Endothelial cell of umbilical vein (primary cell): ENCODE data around the gene HES7.

Source experiments
- EZH2 ChIP-seq: IDR thresholded peaks from 2 replicates; pipeline ENCODE4 v1.6.1; 2012; ENCODE audit warnings: borderline replicate concordance, low read depth, mild to moderate bottlenecking, moderate library complexity, low read length, inconsistent platforms; ENCODE audit not compliant: severe bottlenecking
- POLR2A ChIP-seq: IDR thresholded peaks from 2 replicates; pipeline ENCODE4 v1.6.1; 2012; ENCODE audit warnings: low read depth, mild to moderate bottlenecking, control low read depth, low read length
- POLR2AphosphoS5 ChIP-seq: IDR thresholded peaks from 2 replicates; pipeline ENCODE4 v1.6.1; 2012; ENCODE audit warnings: low read depth, mild to moderate bottlenecking, control low read depth, low read length, moderate library complexity; ENCODE audit not compliant: insufficient read depth
- TF ChIP-seq, protein P1 (sequence below), 2 donors: IDR thresholded peaks; 1 replicate in 1 of 2; 2 replicates in 1 of 2; pipeline ENCODE4 v1.5.1; 2011; ENCODE audit warnings: low read length in 2 of 2, mild to moderate bottlenecking in 2 of 2, moderate library complexity in 2 of 2, control low read depth in 1 of 2, inconsistent platforms in 1 of 2, low read depth in 1 of 2; ENCODE audit not compliant: insufficient read depth in 1 of 2; ENCODE audit errors: extremely low read depth in 1 of 2

DNA sequence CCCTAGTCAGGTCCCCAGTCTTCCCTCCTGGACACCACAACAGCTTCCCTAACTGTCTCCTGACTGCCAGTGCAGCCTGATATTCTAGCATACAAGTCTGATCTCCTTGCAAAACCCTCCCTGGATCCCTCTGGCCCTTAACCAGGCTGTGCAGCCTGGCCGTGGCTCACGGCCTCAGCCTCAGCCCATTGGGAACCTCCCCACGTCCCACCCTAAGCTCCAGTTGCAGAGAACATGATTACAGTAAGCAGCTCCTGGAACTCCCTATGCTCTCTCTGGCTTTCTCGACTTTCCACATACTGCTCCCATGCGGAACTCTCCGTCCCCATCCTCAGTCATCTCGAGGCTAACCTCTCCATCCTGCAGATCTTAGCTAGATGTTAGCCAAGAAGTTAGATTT, 49.4 kb downstream of the HES7 start:
- TF ChIP-seq, protein P1, sequence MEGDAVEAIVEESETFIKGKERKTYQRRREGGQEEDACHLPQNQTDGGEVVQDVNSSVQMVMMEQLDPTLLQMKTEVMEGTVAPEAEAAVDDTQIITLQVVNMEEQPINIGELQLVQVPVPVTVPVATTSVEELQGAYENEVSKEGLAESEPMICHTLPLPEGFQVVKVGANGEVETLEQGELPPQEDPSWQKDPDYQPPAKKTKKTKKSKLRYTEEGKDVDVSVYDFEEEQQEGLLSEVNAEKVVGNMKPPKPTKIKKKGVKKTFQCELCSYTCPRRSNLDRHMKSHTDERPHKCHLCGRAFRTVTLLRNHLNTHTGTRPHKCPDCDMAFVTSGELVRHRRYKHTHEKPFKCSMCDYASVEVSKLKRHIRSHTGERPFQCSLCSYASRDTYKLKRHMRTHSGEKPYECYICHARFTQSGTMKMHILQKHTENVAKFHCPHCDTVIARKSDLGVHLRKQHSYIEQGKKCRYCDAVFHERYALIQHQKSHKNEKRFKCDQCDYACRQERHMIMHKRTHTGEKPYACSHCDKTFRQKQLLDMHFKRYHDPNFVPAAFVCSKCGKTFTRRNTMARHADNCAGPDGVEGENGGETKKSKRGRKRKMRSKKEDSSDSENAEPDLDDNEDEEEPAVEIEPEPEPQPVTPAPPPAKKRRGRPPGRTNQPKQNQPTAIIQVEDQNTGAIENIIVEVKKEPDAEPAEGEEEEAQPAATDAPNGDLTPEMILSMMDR (IDR thresholded peaks at IDR 0.05; ENCODE audit: extremely low read depth in 1 of 2, insufficient read depth in 1 of 2, low read depth in 1 of 2, low read length in 2 of 2), result no peak
- no peak for TF ChIP-seq POLR2A
- TF ChIP-seq EZH2, result no peak
- TF ChIP-seq POLR2AphosphoS5, result no peak
